Motor neuron (in vitro differentiated cells): Measurements from ENCODE around the gene OR14I1. TPM values are rescaled to one million over a fixed set of nuclear protein-coding genes. Genes with fewer than 3 reads are reported as not detected.

Experiments
- ATAC-seq, 8 experiments: fragments of 200-7000 bp; cut with Tn5 transposase; replicated peaks in 6 of 8; 2 replicates each; pipeline ENCODE4 v1.8.0; 2021; ENCODE audit warnings: mild to moderate bottlenecking in 8 of 8, moderate library complexity in 8 of 8
- H3K27ac ChIP-seq, 2 donors: fragments of 250-450 bp; sonication (Bioruptor Pico); 2 replicates each; pipeline ENCODE4 v1.9.0; 2021; ENCODE audit warnings: antibody characterized with exemption in 2 of 2, mild to moderate bottlenecking in 2 of 2, moderate library complexity in 1 of 2
- H3K4me1 ChIP-seq, 2 donors: fragments of 250-450 bp; sonication (Bioruptor Pico); replicated peaks in 1 of 2; 2 replicates each; pipeline ENCODE4 v1.6.1; 2021; ENCODE audit warnings: antibody characterized with exemption in 2 of 2, mild to moderate bottlenecking in 2 of 2, moderate library complexity in 1 of 2
- H3K4me3 ChIP-seq, 5 donors: fragments of 250-450 bp; sonication (Bioruptor Pico); 2 replicates each; pipeline ENCODE4 v1.9.0; 2021; ENCODE audit warnings: antibody characterized with exemption in 5 of 5, mild to moderate bottlenecking in 5 of 5, moderate library complexity in 4 of 5
- WGBS, 10 experiments: fragments of 450-650 bp; shearing (Covaris generic); methylation state at CpG; one replicate each; pipeline ENCODE4 v1.0.0; 2022; 5-methylcytosine and 5-hydroxymethylcytosine counted together
- in situ Hi-C, 9 experiments: fragments of 400-800 bp; cut with MboI; loops; one replicate each; pipeline ENCODE4 v1.15.0; 2021; ENCODE audit warnings: low sequenced_read_pairs in 9 of 9, low pct_unique_long_range_greater_than_20kb in 2 of 9; ENCODE audit not compliant: unreplicated experiment in 9 of 9
- total RNA-seq, 8 experiments: library from RNA; unstranded; fragments of 300-600 nt; gene quantifications; 2 replicates each; pipeline versions ENCODE4 v1.2.3 to v1.2.4, GENCODE V29; 2022

Gene OR14I1
- total RNA-seq, 8 experiments from 2014 or later = 0.43 TPM; not detected in 7

DNA sequence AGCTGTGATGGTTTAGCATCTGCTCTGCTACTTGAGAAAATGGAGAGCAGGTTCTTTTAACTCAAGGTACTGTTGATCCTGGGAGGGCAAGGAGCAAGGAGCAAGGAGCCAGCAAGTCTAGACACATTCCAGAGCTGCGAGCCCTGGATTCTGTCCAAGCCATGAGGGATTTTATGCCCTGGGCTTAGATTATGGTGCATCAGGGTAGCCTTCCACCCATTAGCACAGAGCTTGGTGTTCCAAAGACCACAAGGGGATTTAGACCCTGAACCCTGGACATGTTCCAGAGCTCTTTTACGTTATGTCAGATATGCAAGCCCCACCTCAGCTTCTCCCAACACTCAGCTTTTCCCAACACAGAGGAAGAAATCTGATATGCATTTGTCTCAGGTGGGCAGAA is 2.0 kb upstream of the OR14I1 start:
- Histone ChIP-seq H3K4me1 (no peaks in the 10 kb centered on the region), H3K4me3 (no peak overlapping the region), H3K27ac (no peak overlapping the region)
- 0 to 63% (median 19%) methylated on average over 1 to 2 of the region's 2 CpGs; no CpG with 5 or more reads in 4 of the 10 experiments for WGBS, 10 experiments
- ATAC-seq = peak in 1 of 8 experiments; percentile 20
- in situ Hi-C loops = no loop called here

- in situ Hi-C loops = no loop called here
These were observed 1.1 kb upstream of the OR14I1 start for GRCh38 chr1:248703674-248704073.

DNA sequence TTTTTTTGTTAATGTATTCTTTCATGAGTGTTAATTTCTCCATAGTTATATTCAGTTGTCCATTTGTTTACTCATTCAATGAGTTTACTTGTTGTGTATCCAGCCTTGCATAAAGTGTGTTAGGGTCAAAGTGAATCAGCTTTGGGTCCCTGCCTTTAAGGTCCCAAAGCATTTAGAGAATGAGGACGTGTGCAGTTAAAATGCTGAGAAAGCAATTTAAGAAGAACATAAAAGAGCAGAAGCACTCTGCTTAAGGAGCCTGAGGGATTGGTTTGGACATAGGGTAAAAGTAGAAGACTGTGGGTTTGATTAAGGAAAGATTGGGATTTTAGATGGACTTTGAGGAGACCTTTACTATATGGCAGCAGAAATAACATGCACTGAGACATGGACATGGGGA is 3.5 kb downstream of the OR14I1 start:
- no peak overlapping the region for H3K4me3 ChIP-seq
- in situ Hi-C loops = no loop called here
- WGBS, 10 experiments = 0 to 80% (median 23%) methylated on average over 1 of the region's 1 CpG; no CpG with 5 or more reads in 4 of the 10 experiments
- H3K4me1 ChIP-seq = no peaks in the 10 kb centered on the region
- no peak overlapping the region for H3K27ac ChIP-seq
- ATAC-seq = no peak

More at GRCh38 chr1:248703674-248704073, 1.1 kb upstream of the OR14I1 start:
- Histone ChIP-seq H3K4me3 (no peak overlapping the region), H3K4me1 (no peaks in the 10 kb centered on the region), H3K27ac (no peak overlapping the region)
- 0 to 88% (median 55%) methylated on average over 1 to 2 of the region's 2 CpGs; no CpG with 5 or more reads in 1 of the 10 experiments for WGBS, 10 experiments
- ATAC-seq = no peak

DNA sequence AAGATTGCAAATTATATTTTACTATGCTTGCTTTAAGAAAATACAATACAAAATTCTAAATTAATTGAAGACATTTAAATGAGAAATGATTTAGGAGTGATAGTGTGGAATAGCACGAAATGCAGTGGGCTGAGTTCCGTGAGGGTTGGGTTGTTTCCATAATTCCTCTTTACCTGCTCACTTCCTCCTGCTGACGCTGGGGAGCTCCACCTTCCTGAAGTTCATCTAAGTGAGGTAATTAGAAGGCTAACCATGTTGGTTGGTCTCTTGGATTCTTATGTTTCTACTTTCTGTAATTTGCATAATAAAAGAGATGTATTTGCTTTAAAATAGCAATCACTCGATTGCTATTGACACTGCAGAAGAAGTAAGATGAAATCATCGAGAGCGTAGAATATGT is 4.7 kb downstream of the OR14I1 start:
- ATAC-seq = no peak
- H3K4me1 ChIP-seq = no peaks in the 10 kb centered on the region
- in situ Hi-C loops = no loop called here
- no peak overlapping the region for H3K27ac ChIP-seq
- no peak overlapping the region for H3K4me3 ChIP-seq
- 8 to 100% (median 43%) methylated on average over 1 to 6 of the region's 6 CpGs for WGBS, 10 experiments

- Histone ChIP-seq H3K4me1 (no peaks in the 10 kb centered on the region), H3K27ac (no peak overlapping the region), H3K4me3 (no peak overlapping the region)
- ATAC-seq = no peak
- in situ Hi-C loops = no loop called here
- 31 to 80% (median 48%) methylated on average over 1 to 3 of the region's 3 CpGs; no CpG with 5 or more reads in 1 of the 10 experiments for WGBS, 10 experiments
These were observed 5.8 kb downstream of the OR14I1 start for GRCh38 chr1:248696774-248697173.

GRCh38 chr1:248696261-248696660 is 6.3 kb downstream of the OR14I1 start:
- peak in 3 of 8 experiments; percentile 28 to 80 (median 61) for ATAC-seq
- WGBS, 10 experiments = 15 to 67% (median 36%) methylated on average over 1 to 3 of the region's 3 CpGs
- H3K27ac ChIP-seq = no peak overlapping the region
- H3K4me3 ChIP-seq = no peak overlapping the region
- in situ Hi-C loops = no loop called here
- H3K4me1 ChIP-seq = no peaks in the 10 kb centered on the region

DNA sequence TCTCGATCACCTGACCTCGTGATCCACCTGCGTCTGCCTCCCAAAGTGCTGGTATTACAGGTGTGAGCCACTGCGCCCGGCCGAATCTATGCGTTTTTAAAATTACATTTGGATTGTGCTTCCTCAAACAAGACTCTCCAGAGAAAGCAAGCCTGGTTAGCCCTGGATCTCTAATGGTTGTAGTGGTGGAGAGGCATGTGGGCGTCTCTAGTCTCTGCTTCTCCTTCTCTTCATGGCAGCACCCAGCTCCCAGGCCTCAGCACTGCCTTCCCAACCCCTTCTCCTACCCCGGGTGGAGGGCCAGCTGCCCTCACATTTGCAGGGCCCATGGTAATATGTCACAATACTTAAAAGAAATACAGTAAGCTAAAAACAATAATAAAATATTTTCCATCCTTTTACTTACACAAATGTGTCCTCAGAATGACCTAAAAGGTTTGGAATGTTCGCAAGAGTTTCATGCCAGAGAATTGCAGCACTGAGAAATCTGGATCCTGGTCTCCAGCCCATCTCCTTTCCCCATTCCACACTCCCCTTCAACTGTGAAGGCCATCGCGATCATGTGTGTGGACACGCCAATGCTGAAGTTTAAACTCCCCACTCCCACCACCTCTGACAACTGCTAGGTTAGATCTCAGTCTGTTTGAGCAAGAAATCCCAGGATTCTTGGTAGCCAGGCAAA is 7.0 kb downstream of the OR14I1 start:
- Histone ChIP-seq H3K27ac (no peak overlapping the region), H3K4me3 (no peak overlapping the region), H3K4me1 (no peaks in the 10 kb centered on the region)
- ATAC-seq = peak in 1 of 8 experiments; percentile 50
- in situ Hi-C loops = no loop called here
- WGBS, 10 experiments = 29 to 89% (median 67%) methylated on average over 1 to 10 of the region's 13 CpGs; no CpG with 5 or more reads in 1 of the 10 experiments

DNA sequence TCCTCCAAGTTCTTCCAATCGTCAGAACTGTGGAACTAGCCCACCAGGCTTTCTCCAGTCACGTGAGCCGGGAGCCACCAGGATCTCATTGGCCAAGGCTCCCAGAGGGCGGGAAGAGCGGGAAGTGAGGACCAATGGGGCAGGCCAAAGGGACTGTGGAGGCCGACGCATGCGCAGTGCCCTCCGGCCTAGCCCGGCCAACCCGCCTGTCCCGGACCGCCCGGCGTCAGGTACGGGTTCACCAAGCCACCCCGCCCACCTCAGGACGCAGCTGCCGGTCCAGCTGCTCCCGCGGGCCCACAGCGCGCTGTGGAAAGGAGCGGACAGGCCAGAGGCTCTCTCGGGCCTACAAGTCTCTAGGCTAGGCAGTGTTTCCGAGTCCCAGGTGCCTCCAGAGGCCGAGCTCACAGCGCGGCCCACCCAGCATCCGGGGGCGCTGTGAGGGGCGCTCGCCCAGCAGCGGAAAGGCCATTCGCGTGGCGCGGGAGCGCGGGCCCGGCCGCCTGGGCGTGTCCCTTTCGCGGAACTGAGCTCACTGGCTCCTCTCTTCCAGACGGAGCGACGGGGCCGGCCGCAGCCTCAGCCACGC is 10.9 kb downstream of the OR14I1 start:
- 60 to 92% (median 81%) methylated on average over 1 to 38 of the region's 51 CpGs; no CpG with 5 or more reads in 4 of the 10 experiments for WGBS, 10 experiments
- Histone ChIP-seq H3K4me1 (no peaks in the 10 kb centered on the region), H3K27ac (no peak overlapping the region), H3K4me3 (no peak overlapping the region)
- ATAC-seq = no peak
- in situ Hi-C loops = no loop called here

DNA sequence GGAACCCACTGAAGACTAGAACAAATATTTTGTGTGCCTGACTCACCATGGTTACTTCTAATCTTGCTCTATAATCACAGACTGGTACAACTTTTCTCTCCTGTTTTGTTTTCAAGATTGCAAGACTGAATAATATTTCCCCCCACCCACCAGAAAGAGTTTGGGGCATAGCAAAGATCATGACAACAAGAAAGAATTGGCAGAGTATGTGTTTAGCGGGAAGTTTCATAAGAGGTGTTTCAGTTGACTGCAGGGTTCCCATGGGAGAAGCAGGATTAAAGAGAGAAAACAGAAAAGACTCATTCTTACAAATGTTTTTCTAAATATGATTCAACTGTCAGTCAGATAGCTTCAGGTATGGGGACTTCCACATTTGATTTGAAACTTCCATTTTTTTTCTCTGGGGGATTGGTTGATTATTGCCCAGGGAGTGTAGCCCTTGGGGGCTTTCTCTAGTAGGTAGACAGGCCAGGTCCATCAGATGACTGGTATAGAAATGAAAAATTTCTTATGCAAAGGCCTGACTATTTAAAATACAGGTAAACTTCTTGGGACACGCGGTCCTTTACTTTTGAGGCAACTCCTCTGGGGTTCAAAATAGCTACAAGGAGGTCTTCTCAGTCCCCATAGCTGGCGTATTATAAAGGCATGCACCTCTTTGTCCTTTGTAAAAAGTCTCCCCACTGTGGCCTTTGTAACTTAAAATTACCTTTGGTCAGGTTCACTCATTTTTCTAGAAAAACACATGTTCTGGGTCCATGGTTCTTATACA is 13.9 kb downstream of the OR14I1 start:
- no peak overlapping the region for H3K27ac ChIP-seq
- in situ Hi-C loops = no loop called here
- ATAC-seq = peak in 1 of 8 experiments; percentile 23
- WGBS, 10 experiments = 25 to 100% (median 59%) methylated on average over 1 to 4 of the region's 4 CpGs
- H3K4me1 ChIP-seq = no peaks in the 10 kb centered on the region
- H3K4me3 ChIP-seq = no peak overlapping the region

- H3K4me1 ChIP-seq = no peaks in the 10 kb centered on the region
- H3K4me3 ChIP-seq = no peak overlapping the region
- in situ Hi-C loops = no loop called here
- peak in 3 of 8 experiments; percentile 46 to 83 (median 60) for ATAC-seq
- no peak overlapping the region for H3K27ac ChIP-seq
- 10 to 75% (median 42%) methylated on average over 1 to 3 of the region's 3 CpGs; no CpG with 5 or more reads in 1 of the 10 experiments for WGBS, 10 experiments
These were observed 15.8 kb downstream of the OR14I1 start for GRCh38 chr1:248686815-248687214.

GRCh38 chr1:248681651-248682050 is 20.9 kb downstream of the OR14I1 start:
- no peak overlapping the region for H3K27ac ChIP-seq
- no peak for ATAC-seq
- no peak overlapping the region for H3K4me3 ChIP-seq
- in situ Hi-C loops = no loop called here
- 20 to 82% (median 61%) methylated on average over 2 to 8 of the region's 8 CpGs; no CpG with 5 or more reads in 1 of the 10 experiments for whole genome bisulfite sequencing, 10 experiments
- no peaks in the 10 kb centered on the region for H3K4me1 ChIP-seq

DNA sequence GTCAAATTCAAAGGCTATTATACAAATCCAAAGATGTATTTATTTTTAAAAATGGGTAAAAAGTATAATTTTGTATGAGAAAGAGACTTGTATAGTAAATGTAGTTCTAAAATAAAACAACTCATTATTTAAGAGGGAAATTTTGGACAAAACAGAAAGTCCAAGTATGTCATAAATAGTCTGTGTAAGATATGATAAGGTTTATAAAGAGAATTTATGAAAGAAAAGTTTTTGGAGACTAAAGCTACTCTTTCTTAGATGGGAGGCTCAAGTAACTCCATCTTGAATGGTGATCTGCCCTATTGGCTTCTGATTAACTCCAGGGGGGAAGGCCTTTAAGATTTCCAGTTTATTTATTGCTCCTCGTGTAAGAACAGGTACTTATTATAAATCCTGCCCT is 32.6 kb downstream of the OR14I1 start:
- no peak for ATAC-seq
- in situ Hi-C loops = no loop called here
- 0 to 70% (median 45%) methylated on average over 1 of the region's 1 CpG; no CpG with 5 or more reads in 2 of the 10 experiments for WGBS, 10 experiments
- H3K4me3 ChIP-seq = no peak overlapping the region
- no peak overlapping the region for H3K27ac ChIP-seq
- H3K4me1 ChIP-seq = no peaks in the 10 kb centered on the region
